ENCODE results near the gene P3H2.

The P3H2 gene

DNA sequence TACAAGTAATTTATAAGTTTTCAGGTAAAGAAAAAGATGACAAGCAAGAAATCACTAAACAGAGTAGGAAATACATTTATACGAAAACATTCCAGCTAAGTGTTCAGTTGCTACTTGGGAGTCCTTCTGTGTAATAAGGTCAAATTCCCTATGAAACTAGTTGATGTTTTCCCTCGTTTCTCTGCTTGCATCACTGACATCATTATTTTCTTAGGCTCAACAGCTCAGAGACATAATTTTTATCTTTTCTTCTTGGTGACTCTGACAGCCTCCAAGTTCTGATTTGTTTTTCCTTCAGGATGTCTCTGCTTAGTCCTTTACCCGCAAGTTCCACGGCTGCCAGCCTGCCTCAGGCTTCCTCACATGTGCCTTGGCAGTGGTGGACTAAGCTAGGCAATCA is 173.6 kb downstream of the P3H2 start:
- DNase-seq (ENCODE audit: low read depth, low spot score): no peak

DNA sequence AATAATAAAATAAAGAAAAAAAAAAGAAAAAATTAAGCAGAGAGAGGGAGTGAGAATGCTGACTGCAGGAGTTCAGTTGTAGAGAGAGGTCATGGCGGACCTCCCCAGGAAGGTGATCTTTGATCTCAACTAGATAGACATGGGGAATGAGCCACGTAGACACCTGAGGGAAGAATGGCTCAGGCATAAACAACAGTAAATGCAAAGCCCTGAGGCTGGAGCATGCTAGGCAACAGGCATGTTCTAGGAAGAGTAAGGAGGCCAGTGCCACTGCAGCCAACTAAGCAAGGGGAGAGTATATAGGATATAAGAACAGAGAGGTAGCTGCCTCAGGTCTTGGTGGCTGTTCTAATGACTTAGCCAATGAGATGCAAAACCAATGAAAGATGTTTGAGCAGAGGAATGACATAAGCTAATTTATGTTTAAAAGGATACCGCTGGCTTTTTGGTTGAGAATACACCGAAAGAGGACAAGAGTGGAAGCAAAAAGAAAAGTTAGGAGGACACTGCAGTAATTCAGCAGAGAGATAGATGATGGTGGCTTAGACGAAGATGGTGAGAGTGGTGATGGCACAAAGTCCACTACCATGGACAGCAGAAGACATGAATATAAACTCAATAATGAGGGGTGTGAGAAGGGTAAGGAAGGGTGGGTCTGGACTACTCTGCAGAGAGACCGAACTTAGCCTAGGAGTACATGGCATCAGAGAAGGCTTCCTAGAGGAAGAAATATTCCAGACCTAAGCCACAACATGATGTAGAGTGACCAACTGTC is 174.6 kb downstream of the P3H2 start:
- no peak for DNase-seq (ENCODE audit: low read depth, low spot score)

DNA sequence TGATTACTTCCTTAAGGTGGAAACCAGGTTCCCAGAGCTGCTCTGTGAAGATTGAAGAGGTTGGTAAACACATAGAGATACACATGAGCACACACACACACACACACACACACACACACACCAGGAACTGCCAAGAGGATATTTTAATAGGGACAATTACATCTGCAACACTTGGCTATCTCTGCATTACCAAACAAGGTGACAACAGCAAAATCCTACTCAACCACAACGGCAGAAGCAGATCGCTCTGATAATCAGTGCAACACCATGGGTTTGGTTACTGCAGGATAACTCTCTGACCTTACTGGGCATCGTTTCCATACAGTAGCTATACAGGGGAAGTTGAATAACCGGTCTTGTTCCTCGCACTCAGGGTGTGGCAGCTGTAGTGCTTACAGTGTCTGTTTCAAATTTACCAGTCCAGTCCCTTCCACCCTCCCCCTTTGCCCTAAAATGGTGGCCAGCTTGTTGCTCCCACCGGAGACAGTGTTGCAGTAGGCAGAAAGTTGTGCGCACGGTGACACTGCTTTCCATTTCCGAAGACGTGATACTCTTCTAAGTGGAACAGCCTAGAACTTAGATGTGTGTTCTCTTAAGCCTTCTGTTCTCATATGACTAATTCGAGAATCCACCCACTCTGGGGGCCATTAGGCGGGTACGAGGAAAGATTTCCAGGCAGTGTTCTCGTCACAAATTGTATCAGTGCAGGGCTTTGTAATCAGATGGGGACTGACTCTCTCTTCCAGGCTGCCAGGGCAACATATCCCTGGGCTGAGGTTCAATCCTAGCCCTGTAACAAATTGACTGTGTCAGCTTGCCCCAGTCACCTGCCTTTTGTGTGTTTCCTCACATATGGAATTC is 176.2 kb downstream of the P3H2 start:
- DNase-seq (ENCODE audit: low read depth, low spot score): no peak

DNA sequence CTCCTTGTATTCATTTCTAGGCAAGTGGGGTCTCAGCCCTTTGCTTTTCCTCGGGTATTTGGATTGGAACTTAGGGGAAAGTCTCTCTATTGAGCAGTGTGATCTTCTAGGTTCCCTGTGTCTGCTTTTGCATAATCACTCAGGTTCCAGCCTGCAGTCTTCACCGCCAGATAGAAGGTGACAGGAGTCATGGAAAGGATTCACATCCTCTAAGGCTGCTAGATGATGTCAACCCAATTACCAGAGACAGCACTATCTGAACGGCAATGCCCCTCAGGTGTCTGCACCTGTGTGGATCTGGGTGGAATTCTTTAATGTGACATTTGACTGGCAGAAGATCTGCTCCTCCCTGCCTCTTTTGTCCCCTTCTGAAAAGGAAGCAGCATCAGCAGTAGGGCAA is 177.7 kb downstream of the P3H2 start:
- no peak for DNase-seq (ENCODE audit: low read depth, low spot score)

DNA sequence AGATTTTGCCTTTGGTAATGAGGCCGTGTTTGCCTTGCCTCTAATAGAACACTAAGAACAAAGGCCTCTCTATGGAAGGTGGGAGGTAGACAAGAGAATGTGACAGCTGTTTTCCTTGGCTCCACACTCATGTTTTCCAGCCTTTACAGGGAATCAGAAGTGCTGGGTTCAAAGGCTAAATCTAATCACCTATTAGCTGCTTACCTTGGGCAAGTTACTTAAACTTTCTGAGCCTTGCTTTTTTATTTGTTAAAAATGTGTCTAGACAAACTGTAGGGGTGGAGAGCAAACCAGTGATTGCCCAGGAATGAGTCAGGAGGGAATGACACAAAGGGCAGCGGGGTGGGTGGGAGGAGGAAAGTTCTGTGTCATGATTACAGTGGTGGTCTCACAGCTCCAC is 179.0 kb downstream of the P3H2 start:
- DNase-seq (ENCODE audit: low read depth, low spot score): peak; percentile 86

DNA sequence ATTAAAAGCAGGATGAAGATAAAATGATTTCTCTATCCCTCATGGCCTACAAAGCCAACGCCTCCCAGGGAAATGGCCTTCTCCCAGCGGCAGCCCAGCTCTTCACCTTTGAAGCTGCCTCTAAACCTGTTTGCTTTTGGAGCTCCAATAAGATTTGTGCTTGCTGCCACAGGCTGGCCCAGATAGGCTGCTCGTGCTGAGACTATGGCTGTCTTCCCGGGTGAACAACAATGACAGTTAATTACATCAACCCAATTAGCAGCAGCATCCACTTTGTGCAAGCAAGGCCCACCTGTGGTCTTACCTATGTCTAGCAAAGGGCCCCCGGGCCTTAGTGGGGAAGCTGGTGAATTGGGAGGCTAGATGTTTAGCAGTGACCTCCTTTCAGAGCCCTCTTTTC is 179.6 kb downstream of the P3H2 start:
- no peak for DNase-seq (ENCODE audit: low read depth, low spot score)

DNA sequence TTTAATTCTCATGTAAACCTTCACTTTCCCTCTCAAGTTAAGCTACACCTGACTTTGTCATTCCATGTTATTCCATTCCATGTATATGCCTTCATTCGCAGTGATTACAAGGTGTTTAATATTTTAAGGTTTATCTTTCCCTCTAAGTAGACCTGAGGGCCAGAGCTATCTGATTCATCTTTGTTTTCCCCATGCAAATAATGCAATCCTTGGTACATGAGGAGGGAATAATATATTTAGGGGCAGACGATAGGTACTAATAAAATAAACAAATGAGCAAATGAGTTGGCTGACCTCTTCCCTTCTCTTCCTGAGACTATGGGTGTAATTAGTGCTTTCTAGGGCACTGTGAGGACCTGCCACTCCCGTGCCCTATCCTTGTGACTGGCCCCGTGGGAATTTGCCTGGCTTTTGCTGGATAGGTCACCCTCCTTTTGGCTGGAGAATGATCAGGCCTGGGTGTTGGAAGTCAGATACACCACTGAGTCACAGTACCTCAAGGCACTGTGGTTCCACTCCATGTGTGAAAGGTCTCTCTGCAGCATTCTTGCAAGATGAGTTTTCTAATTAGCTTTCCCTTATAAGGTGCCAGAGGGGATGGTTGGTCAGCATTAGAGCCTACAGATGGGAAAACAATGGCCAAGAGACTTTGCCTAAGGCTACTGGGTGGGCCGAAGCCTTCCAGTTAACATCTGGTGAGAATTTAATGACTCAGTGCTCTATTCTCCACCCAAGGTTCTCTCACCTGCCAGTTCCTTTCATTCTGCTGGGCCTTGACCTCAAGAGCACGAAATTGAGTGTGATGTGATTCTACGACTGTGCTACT is 183.2 kb downstream of the P3H2 start:
- peak; percentile 95 for DNase-seq (ENCODE audit: low read depth, low spot score)

DNA sequence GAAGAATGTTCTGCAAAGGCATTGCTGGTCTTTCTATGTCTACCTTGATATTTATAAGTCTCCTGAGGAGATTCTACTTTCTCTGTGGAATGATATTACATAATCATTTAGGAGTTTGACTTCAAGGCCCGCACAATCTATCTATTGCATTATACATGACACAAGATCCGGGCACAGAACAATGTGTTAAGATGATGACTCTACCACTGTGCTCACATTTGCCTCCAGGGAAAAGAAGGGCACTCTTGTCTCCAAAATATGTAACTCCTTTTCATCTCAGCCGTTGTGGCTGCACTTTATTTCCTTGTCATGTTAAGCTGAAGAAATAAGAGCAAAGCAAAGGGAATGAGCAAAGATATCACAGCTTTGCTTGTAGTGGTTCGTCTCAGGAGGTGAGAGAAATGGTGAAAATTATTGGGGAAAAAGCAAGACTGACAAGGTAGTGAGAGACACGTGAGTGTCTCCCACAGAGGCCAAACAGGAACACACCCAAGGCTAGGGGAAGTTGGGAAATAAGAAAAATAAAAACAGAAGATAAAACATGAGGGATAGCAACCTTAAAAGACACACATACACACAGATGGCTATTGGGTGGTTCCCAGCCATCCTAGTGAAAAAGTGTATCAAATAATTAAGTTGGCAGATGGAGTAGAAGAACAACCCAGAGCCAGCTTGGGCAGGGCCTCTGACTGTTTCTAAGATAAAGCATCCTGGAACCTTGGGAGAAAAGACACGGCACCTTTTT is 184.3 kb downstream of the P3H2 start:
- no peak for DNase-seq (ENCODE audit: low read depth, low spot score)

DNA sequence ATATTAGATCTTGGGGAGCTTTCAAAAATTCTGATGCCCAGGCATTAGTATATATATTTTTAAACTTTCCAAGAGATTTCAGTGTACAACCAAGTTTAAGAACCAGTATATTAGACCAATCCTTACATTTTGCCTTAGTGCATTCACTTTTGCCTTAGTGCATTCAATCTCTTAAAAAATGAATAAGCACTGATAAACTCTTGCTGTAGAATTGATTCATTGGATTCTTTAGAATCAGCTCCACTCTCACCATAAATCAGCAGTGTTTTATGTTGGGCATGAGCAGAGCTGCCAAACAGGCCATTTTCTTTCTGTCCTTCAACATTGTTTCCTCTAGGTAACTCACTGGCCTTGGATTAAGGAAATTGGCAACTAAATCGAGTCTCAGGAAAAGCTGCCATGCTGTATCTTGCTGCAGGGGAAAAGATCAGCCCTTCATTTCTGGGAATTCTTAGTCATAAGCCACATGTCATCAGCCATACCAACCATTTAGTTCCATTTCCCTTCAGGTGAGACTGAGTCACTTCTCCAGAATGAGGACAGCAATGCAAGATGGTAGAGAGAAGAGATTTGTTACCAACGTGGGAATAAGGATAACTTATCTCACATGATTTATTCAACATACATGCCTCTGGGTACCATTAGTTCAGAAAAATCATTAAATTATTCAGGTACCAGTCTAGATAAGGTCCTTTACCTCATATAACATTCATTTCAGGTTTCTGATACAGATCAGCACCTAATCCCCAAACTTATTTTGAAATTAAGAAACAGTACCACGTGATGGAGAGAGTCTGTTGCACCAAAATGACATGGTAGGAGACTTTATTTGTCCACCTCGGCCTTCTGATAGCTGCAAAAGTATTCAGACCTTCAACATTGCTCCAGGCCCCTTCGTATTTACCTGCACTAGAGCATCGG is 192.5 kb downstream of the P3H2 start:
- DNase-seq (ENCODE audit: low read depth, low spot score): no peak

DNA sequence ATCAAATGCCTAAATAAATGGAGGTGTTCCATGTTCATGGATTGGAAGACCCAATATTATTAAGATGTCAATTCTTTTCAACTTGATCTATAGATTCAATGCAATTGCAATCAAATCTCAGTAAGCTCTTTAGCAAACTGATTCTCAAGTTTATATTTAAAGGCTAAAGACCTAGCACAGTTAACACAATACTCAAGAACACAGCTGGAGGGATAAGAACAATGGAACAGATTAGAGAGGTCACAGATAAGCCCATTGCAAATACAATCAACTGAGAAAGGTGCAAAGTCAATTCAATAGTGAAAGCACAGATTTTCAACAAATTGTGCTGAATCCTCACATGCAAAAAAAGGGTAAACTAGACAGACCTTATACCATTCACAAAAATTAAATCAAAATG is 198.9 kb downstream of the P3H2 start:
- DNase-seq (ENCODE audit: low read depth, low spot score): no peak

DNA sequence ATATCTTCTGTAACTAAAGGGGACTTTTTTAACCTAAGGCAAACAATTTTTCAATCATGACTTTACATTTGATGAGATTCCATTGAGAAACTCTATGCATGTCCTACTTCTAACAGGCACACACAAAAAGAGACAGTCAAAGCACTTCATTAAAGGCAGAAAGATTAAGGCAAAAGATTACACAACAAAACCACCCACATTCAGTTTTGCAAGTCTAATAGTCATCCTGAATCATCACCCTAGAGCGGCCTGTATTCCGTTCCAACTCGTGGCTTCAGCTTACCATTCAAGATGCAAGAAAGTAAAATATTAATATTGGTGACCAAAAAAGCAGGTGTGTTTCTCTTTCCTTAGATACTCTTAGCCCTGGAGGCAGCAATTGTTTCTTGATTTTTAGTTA is 205.9 kb downstream of the P3H2 start:
- peak; percentile 75 for DNase-seq (ENCODE audit: low read depth, low spot score)

DNA sequence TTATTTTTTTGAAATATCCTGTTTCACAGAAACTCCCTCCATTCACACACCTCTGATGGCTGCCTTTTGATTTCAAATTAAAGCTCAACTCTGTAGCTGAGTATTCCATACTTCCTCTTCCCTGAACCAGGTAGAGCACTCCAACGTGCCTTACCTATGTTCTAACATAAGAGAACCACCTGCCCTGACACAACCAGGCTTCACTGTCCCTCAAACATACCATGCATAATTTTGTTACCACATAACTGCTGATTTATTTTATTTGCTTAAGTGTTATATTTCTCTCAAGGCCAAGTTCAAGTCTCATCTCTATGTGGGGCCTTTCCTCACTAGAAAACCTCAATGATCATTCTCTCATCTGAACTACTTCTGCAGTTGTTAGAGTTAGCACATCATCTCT is 209.7 kb downstream of the P3H2 start:
- DNase-seq (ENCODE audit: low read depth, low spot score): no peak

DNA sequence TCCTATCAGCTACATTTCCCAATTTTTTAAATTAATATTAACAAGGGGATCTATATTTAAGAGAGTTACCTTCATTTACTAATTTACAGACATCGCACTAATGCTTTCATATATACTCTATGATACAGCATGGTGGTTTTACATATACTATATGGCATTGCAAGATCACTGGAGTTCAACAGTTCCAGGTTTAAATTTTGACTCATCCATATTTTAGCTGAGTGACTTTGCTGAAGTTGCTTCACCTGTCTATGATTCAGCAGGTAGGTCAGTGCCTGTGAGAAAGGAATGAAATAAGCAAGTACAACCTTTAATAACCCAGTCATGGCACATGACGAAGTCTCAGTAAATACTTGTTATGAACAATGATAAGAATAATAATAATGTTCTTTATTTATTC is 211.1 kb downstream of the P3H2 start:
- DNase-seq (ENCODE audit: low read depth, low spot score): no peak

DNA sequence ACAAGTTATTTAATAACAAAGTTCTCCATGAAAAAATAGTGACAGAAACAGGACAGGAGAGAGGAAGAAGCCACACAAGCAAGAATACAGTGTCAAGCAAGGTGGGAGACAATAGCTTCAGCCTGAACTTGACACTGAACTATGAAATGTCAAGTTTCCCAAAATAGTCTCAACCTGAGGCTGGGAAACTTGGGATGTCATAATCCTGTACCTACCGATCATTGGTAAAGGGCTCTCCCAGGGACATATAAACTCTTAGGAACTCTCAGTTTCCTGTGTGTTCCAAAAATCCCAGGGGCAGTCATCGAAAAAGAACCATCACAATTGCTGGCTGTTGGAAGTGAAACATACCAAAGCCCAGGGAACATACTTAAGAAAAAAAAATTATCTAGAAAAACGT is 211.6 kb downstream of the P3H2 start:
- no peak for DNase-seq (ENCODE audit: low read depth, low spot score)

DNA sequence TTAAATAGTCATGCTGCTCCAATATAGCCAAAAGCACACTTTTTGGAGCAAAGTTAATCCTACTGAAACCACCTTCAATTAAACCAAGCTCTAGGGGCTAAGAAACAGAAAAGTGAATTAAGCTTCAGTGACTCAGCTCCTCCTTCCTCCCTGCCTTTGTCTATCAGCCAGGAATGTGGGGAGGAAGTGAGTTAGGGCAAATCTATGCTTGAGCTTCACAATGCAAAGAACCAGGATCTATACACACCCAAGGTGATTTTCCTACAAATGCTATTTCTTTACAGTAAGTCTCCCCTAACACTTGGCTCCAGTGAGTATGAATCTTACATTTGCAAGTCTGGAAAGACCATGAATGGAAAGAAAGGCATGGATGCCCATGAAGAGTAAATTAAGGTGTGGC is 212.1 kb downstream of the P3H2 start:
- peak; percentile 46 for DNase-seq (ENCODE audit: low read depth, low spot score)

DNA sequence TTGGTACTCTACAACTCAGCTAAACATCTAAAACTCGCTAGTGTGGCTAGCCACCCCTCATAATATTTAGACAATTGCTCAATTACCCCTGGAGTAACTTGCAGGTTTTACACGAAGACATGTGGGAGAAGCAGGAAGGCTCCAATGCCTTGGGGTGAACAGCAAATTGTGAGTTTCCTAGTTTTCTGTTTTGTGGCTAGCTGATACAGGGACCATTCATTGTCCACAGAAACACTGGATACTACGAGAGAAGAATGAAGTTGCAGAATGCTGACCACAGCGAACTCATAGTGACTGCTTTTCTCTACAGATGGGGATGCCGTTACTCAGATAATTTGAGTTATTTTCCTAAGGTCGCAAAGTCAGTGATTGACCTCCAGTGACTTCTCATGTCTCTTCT is 212.9 kb downstream of the P3H2 start:
- no peak for DNase-seq (ENCODE audit: low read depth, low spot score)

Data from astrocyte of the hippocampus (primary cell).